CD4-positive, alpha-beta T cell treated with Interleukin-21 for 1 hour (primary cell): ENCODE measurements around the gene OSBPL5.

Experiments
- DNase-seq: peaks from one replicate; pipeline ENCODE4 v3.0.0-alpha.2; 2020

The OSBPL5 gene

GRCh38 chr11:3049430-3050243 lies 115.5 kb downstream of the OSBPL5 start:
- DNase-seq = peak; percentile 90

DNA sequence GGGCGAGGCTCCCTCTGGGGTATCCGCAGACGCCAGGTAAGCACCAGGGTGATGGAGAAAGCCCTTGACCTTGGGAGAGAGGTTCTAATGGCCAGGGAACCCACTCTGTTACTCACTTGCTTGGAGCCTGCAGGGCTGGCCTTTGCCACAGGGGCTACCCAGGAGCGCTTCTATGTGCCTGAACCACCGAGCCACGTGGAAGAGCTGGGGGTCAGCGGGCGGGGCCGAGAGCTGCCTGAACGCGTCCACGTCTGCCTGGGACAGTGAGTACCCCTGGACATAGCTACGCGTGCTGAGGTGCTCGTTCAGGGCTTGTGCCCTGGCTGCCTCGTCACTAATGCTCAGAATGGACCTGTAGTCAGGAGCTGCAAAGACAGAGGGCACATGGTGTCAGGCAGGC lies 117.5 kb downstream of the OSBPL5 start:
- no peak for DNase-seq

DNA sequence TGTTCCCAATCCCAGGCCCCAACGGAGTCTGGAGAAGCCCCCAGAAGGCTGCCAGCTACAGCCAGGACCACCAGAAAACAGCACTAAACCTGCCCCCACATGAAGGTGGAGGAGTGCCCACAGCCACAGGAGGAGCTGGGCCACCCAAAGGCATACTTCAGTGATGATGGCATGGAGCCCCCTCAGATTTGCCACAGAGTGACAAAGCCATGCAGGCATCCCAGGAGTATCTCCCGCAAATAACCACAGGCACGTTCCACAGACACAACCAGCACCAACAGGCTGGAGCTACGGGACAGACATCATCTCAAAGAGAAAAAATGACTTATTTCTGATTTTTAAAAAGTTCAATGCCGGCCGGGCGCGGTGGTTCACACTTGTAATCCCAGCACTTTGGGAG lies 118.5 kb downstream of the OSBPL5 start:
- DNase-seq = no peak

DNA sequence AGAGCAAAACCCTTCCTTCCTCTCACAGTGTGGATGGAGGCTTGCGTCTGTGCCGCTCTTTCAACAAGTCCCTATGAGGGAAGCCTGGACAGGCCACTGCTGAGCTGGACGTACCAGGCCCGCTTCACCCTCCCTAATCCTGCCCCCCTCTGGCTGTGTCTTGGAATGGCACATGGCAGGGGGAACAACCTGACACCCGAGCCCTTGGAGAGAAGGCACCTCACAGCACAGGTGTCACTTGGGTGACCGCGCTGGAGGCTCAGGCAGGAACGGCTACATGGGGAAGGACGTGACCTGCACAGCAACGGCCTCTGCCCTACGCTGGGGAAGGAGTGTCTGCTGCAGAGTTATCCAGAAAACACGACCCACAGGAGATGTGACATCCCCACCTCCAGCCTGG lies 118.9 kb downstream of the OSBPL5 start:
- DNase-seq = no peak

GRCh38 chr11:3044915-3045314 lies 120.2 kb downstream of the OSBPL5 start:
- no peak for DNase-seq

DNA sequence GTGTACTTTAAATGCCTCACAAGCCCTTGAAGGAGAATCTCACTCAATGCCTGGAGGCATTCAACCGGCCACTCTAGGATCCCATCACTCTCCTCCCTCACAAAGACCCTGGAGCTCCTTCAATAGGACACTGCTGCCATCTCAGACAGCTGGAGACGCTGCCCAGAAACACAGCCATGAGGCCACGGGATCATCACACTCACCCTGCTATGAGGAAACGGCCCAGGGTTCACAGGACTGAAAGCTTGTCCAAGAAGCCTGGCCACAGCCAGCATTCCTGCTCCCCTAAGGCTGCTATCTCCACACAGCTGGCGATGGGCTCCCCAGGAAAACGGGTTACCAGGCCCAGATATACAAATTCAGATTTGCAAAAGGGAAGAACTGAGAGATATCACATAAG lies 121.1 kb downstream of the OSBPL5 start:
- no peak for DNase-seq

DNA sequence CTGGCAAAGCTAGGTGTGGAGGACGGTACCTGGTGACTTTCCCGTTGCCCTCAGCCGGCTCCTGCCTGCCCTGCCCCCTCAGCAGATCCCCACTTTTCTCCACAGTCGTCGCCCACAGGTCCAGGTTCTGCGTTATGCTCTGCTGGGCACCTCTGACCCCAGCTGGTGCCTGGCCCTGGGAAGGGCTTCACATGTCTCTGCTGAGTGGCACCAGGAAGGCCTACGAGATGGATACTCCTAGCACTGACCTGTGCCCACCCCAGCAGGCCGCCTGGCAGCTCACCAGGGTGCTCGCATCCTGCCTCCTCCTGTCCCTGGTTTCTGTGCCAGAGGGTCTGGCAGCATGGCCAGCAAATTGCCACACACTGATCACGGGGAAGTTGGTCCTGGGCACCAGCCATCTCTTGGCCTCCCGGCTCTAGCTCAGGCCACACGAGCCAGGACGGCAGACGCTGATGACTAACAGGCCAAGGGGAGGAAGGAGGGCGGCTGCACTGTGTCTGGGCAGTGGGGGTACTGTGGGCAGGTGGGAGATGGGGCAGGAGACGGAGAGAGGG lies 121.7 kb downstream of the OSBPL5 start:
- DNase-seq = no peak

DNA sequence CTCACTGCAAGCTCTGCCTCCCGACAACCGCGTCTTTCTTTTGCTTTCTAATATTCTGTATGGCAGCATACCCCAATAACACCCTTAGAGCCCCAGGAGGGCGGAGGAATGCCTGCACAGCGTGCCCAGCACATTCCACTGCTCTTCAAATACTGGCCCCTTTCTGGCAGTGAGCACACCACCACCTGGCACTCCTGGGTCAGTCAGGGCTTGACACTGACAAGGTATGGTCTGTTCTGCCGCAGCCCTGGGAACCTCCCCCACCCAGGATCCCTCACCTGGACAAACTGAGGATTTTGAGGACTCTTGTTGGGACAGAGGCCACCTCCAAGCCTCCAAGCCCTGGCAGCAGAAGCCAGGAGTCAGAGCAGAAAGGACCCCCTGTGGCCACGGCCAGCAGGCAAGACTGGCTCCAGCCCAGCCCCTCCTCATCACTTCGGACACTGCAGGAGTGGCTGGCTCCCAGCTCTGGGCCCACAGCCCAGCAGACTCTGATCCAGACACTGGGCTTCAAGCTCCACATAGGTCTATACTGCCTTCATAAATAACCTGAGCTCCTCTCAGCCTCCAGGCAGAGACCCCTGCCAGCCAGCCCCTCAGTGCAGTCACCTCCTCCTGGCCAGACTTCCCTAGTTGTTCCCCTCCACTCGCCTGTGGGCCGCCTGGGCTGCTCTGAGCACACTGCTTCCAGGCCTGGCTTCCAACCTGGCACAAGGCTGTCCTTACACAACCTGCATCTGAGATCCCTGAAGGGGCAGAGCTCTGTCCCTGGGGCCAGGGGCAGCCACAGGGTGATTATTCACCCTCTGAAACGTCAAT lies 122.4 kb downstream of the OSBPL5 start:
- DNase-seq = no peak

- no peak for DNase-seq
Measured at GRCh38 chr11:3041699-3042441, 123.2 kb downstream of the OSBPL5 start.

DNA sequence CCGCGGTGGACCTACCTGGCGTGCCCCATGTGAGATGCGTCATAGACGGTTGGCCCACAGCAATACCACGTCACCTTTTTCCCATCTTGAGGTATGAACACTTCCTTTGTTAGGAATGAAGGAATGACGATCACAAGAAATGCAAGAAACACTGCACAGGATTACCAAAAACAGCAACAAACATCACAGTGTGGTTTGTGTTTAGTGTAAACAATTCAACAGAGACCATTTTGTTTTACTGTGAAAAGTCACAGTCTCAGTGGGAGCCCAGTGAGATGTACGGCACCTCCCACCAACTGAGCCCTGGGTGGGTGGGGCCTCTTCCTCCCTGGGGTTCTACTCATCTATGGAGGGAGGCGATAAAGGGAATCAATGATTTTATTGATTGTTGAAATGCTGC lies 124.2 kb downstream of the OSBPL5 start:
- DNase-seq = no peak

GRCh38 chr11:3037945-3038271 lies 127.2 kb downstream of the OSBPL5 start:
- no peak for DNase-seq
